A549 treated with DMSO at 1 μM for 4 hours (cell line): ENCODE measurements around the gene RTBDN. TPM values are rescaled to one million over a fixed set of nuclear protein-coding genes. Genes with fewer than 3 reads are reported as not detected.

ENCODE experiments used
- total RNA-seq: library from RNA; stranded (reverse); fragments of 200-300 nt; extraction: Qiagen RNA extraction; gene quantifications from 5 replicates; pipeline ENCODE4 v1.2.3, GENCODE V29; 2022; ENCODE audit warnings: low read depth

RTBDN gene
- total RNA-seq, result 0.24 to 0.26 TPM in 2 of 5 replicates, not detected in the others

DNA sequence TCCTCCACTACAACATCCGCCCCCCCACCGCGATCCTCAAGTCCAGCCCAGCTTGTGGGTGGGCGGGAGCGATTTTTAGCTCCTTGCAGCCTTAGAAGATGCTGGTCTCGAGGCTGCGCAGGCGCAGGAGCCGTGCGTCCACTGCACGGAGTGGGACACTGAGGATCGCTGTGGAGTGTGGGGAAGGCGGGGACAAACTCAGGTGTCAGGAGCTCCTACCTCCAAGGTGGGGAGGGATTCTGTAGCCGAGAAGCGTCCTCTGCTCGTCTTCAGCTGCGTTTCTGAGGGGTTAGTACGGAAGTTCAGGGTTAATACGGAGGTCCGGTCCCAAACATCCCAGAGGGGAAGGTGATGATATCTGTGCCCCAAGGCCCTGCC lies at the start of gene RTBDN:
Gene RTBDN, minus strand, starts transcription at position 14 of the 378 bp plus-strand sequence. CDS start 4,600 bp downstream, outside the sequence.

DNA sequence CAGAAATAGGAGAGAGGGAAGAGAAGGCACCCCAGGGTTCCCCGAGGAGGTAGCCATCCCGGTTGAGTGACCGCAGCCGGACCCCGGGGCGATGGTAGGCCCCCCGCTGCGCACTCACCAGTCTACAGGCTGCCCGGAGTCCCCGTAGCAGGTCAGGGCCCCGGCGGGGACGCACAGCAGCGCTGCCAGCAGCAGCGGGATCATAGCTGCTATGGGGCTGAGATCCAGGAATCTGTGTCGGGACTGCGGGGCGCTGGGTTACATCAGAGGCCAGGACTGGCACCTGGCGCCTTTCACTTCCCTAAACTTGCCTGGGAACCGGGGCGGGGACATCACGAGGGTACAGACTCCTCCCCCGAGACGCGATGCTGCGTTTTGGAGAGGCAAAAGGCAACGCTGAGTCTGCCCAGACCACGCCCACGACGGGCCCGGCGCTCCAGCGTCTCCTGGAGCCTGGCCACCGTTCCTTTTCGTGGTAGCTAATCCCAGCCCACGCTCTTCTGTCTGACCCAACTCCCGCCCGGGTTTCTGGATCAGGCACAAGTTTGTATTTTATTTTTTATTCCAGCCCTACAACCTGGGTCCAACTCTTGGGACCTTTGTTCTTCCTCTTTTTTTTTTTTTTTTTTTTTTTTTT lies 46.9 kb upstream of the RTBDN start, which contains the start of gene DNASE2:
Gene DNASE2, minus strand, starts transcription at position 278 of the 637 bp plus-strand sequence. Its CDS starts 74 bp downstream, at position 204.

DNA sequence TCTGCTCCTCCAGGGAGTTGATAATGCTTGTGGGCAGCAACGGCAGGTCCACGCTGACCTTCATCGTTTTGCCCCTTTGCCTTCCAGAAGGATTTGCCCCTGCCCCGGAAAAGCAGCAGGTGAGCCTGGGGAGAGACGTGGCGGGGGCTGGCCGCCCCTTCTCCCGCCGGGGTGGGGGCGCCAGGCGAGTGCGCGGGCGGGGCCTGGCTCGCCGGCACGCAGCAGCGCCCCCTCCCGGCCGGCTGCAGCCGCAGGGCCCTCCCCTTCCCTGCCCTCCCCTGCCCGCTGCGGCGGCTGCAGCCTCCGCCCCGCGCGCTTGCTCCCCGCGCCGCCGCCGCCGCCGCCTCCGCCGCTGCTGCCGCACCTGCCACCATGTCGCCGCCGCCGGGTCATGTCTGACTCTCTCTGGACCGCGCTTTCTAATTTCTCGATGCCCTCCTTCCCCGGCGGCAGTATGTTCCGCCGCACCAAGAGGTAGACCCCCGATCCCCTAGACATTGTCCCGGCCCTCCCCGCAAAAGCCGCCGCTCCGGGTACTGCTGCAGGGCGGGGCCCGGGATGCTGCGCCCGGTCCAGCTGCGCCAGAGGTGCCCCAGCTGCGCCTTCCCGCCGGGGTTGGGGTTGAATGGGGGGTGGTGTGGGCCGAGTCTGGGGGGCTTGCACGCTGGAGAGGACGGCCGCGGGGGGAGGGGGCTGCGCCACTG lies 4.0 kb upstream of the RTBDN start, which contains the start of gene MAST1:
Gene MAST1, plus strand, starts transcription at position 334 of the 704 bp plus-strand sequence. Its CDS starts 58 bp downstream, at position 392.

DNA sequence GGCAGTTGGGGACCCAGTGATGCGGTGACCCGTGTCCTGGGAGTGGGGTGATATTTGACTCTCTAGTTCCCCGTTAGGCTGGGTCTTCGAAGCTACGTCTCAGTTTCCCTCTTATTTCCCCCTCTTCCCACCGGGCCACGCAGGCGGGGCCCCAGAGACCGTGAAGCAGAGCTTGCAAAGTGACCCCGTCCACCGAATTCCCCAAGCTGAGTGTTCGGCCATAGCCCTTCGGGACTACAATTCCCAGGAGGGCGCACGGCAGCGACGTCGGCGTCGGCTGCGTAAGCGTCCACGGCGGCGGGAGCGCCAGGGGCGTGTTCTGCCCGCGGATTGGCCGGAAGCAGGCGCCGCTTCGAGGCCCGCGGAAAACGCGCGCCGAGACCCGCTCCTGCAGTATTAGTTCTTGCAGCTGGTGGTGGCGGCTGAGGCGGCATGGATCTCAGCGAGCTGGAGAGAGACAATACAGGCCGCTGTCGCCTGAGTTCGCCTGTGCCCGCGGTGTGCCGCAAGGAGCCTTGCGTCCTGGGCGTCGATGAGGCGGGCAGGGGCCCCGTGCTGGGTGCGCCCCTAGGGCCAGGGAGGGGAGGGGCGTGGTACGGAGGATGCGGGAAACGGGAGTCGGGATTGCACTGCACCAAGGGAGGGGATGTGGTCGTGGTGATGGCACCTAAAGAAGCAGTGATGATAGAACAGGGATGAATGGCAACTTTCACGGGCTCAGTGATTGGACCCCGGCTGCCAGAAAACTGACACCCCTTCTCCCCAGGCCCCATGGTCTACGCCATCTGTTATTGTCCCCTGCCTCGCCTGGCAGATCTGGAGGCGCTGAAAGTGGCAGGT lies 27.9 kb downstream of the RTBDN start, which contains the start of gene RNASEH2A:
Gene RNASEH2A, plus strand, starts transcription at position 343 of the 840 bp plus-strand sequence. Its CDS starts 90 bp downstream, at position 433.

DNA sequence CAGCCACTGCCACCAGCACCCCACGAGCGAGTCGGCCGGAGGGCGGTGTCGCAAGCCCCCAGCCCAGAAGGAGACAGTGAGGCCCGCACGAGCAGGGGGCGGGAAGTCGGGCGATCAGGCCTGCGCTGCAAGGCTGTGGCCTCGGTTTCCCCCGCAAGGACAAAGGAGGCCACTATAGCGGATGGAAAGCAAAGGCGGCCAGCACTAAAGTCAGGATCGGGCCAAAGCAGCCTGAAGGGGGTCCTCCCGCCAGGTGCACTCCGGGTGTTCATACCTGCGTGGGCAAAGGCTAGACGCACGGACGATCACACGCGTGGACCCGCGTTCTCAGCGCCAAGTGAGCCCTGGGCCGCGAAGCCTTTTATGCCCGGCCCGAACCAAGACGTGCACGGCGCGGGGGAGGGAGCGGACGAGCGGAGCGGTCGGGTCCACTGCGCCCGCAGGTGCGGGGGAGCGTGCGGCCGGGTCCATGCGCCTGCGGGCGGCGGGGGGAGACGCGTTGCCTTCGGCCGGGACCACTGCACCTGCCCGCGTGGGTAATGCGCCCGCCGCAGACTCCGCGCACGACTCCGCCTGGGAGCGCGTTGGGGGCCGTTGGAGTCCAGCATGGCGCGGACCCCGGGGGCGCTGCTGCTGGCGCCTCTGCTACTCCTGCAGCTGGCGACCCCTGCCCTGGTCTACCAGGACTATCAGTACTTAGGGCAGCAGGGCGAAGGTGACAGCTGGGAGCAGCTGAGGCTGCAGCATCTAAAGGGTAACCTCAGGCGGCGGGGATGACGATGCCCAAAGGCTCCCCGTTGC lies 32.7 kb downstream of the RTBDN start, which contains the start of the genes PRDX2 and THSD8:
Gene PRDX2, minus strand, starts transcription at position 335 of the 801 bp plus-strand sequence. CDS start 539 bp downstream, outside the sequence.
Gene THSD8, plus strand, starts transcription at position 604 of the 801 bp plus-strand sequence. Its CDS starts 3 bp downstream, at position 607.

DNA sequence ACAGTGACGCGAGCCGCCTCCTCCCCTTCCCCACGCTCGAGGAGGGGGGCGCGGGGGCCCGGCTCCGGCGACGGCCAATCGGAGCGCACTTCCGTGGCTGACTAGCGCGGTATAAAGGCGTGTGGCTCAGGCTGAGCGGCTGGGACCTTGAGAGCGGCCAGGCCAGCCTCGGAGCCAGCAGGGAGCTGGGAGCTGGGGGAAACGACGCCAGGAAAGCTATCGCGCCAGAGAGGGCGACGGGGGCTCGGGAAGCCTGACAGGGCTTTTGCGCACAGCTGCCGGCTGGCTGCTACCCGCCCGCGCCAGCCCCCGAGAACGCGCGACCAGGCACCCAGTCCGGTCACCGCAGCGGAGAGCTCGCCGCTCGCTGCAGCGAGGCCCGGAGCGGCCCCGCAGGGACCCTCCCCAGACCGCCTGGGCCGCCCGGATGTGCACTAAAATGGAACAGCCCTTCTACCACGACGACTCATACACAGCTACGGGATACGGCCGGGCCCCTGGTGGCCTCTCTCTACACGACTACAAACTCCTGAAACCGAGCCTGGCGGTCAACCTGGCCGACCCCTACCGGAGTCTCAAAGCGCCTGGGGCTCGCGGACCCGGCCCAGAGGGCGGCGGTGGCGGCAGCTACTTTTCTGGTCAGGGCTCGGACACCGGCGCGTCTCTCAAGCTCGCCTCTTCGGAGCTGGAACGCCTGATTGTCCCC lies 42.9 kb downstream of the RTBDN start, which contains the start of gene JUNB:
Gene JUNB, plus strand, starts transcription at position 142 of the 706 bp plus-strand sequence. Its CDS starts 286 bp downstream, at position 428.

Other genes with a start within 250 kb of the RTBDN start
- gene ZNF490, start 223.8 kb downstream of the RTBDN start, total RNA-seq, result 0.62 to 1.1 TPM (median 0.84 TPM) in 5 replicates
- gene ZNF791, start 223.7 kb downstream of the RTBDN start, total RNA-seq, result 4.7 to 6.6 TPM (median 6.2 TPM) in 5 replicates
- 19.1 to 24.4 TPM (median 20.1 TPM) in 5 replicates for gene MAN2B1, start 167.8 kb downstream of the RTBDN start, total RNA-seq
- 9.0 to 11.7 TPM (median 10.3 TPM) in 5 replicates for gene WDR83, start 167.8 kb downstream of the RTBDN start, total RNA-seq
- gene DHPS, start 152.7 kb downstream of the RTBDN start, total RNA-seq, result 38.6 to 51.8 TPM (median 48.5 TPM) in 5 replicates
- gene GNG14, start 146.6 kb downstream of the RTBDN start, total RNA-seq, result not detected in 5 replicates
- gene FBXW9, start 137.9 kb downstream of the RTBDN start, total RNA-seq, result 10.8 to 13.2 TPM (median 12.6 TPM) in 5 replicates
- 29.7 to 36.8 TPM (median 36.6 TPM) in 5 replicates for gene TNPO2, start 110.6 kb downstream of the RTBDN start, total RNA-seq
- gene TRIR, start 99.9 kb downstream of the RTBDN start, total RNA-seq, result 135 to 200 TPM (median 176 TPM) in 5 replicates
- gene GET3, start 97.1 kb downstream of the RTBDN start, total RNA-seq, result 78.4 to 98.3 TPM (median 91.2 TPM) in 5 replicates
- gene BEST2, start 82.8 kb downstream of the RTBDN start, total RNA-seq, result 0.06 TPM in 1 of 5 replicates, not detected in the others
- gene HOOK2, start 59.0 kb downstream of the RTBDN start, total RNA-seq, result 7.2 to 12.1 TPM (median 10.4 TPM) in 5 replicates
- 96.9 to 138 TPM (median 119 TPM) in 5 replicates for gene JUNB, start 43.1 kb downstream of the RTBDN start, total RNA-seq
- gene PRDX2, start 32.8 kb downstream of the RTBDN start, total RNA-seq, result 0.59 to 0.91 TPM (median 0.74 TPM) in 5 replicates
- 0.90 to 13.2 TPM (median 10.8 TPM) in 5 replicates for gene THSD8, start 32.5 kb downstream of the RTBDN start, total RNA-seq
- gene RNASEH2A, start 28.0 kb downstream of the RTBDN start, total RNA-seq, result 37.4 to 49.2 TPM (median 44.4 TPM) in 5 replicates
- 1.9 to 2.9 TPM (median 2.2 TPM) in 5 replicates for gene MAST1, start 3.9 kb upstream of the RTBDN start, total RNA-seq
- gene DNASE2, start 46.9 kb upstream of the RTBDN start, total RNA-seq, result 26.8 to 32.2 TPM (median 29.9 TPM) in 5 replicates
- gene KLF1, start 52.6 kb upstream of the RTBDN start, total RNA-seq, result 0.06 TPM in 1 of 5 replicates, not detected in the others
- gene GCDH, start 56.6 kb upstream of the RTBDN start, total RNA-seq, result 7.9 to 10.8 TPM (median 8.8 TPM) in 5 replicates
- gene SYCE2, start 84.7 kb upstream of the RTBDN start, total RNA-seq, result 0.31 to 0.57 TPM (median 0.46 TPM) in 5 replicates
- gene FARSA, start 99.1 kb upstream of the RTBDN start, total RNA-seq, result 68.3 to 85.5 TPM (median 73.0 TPM) in 5 replicates
- 516 to 561 TPM (median 539 TPM) in 5 replicates for gene CALR, start 104.0 kb upstream of the RTBDN start, total RNA-seq
- 71.4 to 85.6 TPM (median 80.8 TPM) in 5 replicates for gene RAD23A, start 111.3 kb upstream of the RTBDN start, total RNA-seq
- 28.0 to 55.0 TPM (median 47.7 TPM) in 5 replicates for gene GADD45GIP1, start 122.6 kb upstream of the RTBDN start, total RNA-seq
- gene DAND5, start 135.0 kb upstream of the RTBDN start, total RNA-seq, result 0.07 to 0.13 TPM (median 0.11 TPM) in 3 of 5 replicates, not detected in the others
- gene NFIX, start 160.9 kb upstream of the RTBDN start, total RNA-seq, result 4.0 to 5.8 TPM (median 4.2 TPM) in 5 replicates